ENCODE measurements around the gene ARHGEF26.

DNA sequence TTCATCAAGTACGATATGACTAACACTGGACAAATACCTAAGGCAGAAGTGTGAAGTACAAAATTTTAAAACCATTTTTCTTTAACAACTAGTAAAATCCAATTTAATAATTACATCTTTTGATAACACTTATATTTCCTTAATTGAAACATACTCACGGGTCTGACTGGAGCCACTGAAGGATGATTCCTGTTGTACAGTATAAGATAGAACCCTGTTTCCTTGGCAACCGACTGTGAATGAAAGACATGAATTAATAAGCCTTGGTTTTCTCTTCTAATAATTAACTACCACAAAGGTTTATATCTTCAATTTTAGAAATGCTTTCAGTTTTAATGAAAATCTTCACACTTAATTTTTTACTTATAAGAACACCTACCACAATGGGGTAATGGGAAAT, 183.7 kb downstream of the ARHGEF26 start:
- TF ChIP-seq POLR2AphosphoS5 (IDR thresholded peaks at IDR 0.05), result no peak
- TF ChIP-seq, protein P1, sequence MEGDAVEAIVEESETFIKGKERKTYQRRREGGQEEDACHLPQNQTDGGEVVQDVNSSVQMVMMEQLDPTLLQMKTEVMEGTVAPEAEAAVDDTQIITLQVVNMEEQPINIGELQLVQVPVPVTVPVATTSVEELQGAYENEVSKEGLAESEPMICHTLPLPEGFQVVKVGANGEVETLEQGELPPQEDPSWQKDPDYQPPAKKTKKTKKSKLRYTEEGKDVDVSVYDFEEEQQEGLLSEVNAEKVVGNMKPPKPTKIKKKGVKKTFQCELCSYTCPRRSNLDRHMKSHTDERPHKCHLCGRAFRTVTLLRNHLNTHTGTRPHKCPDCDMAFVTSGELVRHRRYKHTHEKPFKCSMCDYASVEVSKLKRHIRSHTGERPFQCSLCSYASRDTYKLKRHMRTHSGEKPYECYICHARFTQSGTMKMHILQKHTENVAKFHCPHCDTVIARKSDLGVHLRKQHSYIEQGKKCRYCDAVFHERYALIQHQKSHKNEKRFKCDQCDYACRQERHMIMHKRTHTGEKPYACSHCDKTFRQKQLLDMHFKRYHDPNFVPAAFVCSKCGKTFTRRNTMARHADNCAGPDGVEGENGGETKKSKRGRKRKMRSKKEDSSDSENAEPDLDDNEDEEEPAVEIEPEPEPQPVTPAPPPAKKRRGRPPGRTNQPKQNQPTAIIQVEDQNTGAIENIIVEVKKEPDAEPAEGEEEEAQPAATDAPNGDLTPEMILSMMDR (IDR thresholded peaks at IDR 0.05), result no peak
